H1 (cell line): Measurements from ENCODE around the gene ATP2B3. TPM values are rescaled to one million over a fixed set of nuclear protein-coding genes. Genes with fewer than 3 reads are reported as not detected.

Experiments
- CTCF ChIA-PET: fragments of 300-600 bp; sonication (Branson Sonifier 250); formaldehyde crosslinking; loops from one replicate; lab custom pipeline; 2021; ENCODE audit not compliant: partially characterized antibody; lab: Charles Lee
- POLR2A ChIA-PET: fragments of 300-600 bp; sonication (Branson Sonifier 250); formaldehyde crosslinking; loops from one replicate; lab custom pipeline; 2021; ENCODE audit warnings: inconsistent platforms; ENCODE audit not compliant: partially characterized antibody; lab: Charles Lee
- DNase-seq, 2 experiments: peaks; one replicate each; pipeline versions ENCODE4 v3.0.0 to v3.0.0-alpha.2; 2010 to 2022; ENCODE audit warnings: low spot score in 2 of 2, low read depth in 1 of 2, mixed read lengths in 1 of 2
- FAIRE-seq: peaks from 2 replicates; lab custom pipeline; 2011; peaks lifted over from hg19 to GRCh38; lab: Jason Lieb, UNC
- H2AFZ ChIP-seq: 2 replicates; pipeline ENCODE4 v1.8.1; 2012; ENCODE audit warnings: low read length, inconsistent platforms
- H2AK5ac ChIP-seq: 2 replicates; pipeline ENCODE4 v1.6.1; 2013; ENCODE audit warnings: low read depth, low read length
- H2BK120ac ChIP-seq: replicated peaks from 2 replicates; pipeline ENCODE3; 2013; ENCODE audit warnings: low read depth, low read length, inconsistent platforms
- H2BK12ac ChIP-seq: 2 replicates; pipeline ENCODE4 v1.6.1; 2013; ENCODE audit warnings: low read depth, low read length
- H2BK15ac ChIP-seq: 2 replicates; pipeline ENCODE4 v1.6.1; 2013; ENCODE audit warnings: low read length
- H2BK20ac ChIP-seq: 2 replicates; pipeline ENCODE4 v1.6.1; 2013; ENCODE audit warnings: low read length
- H2BK5ac ChIP-seq: 2 replicates; pipeline ENCODE4 v1.6.1; 2013; ENCODE audit warnings: low read depth, low read length
- H3K14ac ChIP-seq: 2 replicates; pipeline ENCODE4 v1.6.1; 2013; ENCODE audit warnings: inconsistent platforms; ENCODE audit not compliant: insufficient read length
- H3K18ac ChIP-seq: 2 replicates; pipeline ENCODE4 v1.6.1; 2013; ENCODE audit warnings: low read length; ENCODE audit errors: extremely low read depth
- H3K23ac ChIP-seq: 2 replicates; pipeline ENCODE4 v1.6.1; 2013; ENCODE audit warnings: inconsistent platforms; ENCODE audit not compliant: insufficient read length
- H3K23me2 ChIP-seq: 2 replicates; pipeline ENCODE4 v1.6.1; 2013; ENCODE audit warnings: low read depth, low read length
- H3K27ac ChIP-seq: 2 replicates; pipeline ENCODE4 v1.6.1; 2011; ENCODE audit warnings: low read depth, low read length, inconsistent platforms
- H3K27me3 ChIP-seq, 4 experiments: replicated peaks in 1 of 4; 1 replicate in 1 of 4; 2 replicates in 3 of 4; pipeline versions ENCODE4 v1.6.1 to v1.8.1; 2011 to 2013; ENCODE audit warnings: low read length in 3 of 4, mild to moderate bottlenecking in 3 of 4, inconsistent platforms in 2 of 4, mixed read lengths in 2 of 4, moderate library complexity in 1 of 4; ENCODE audit not compliant: control insufficient read depth in 3 of 4, insufficient read depth in 3 of 4; ENCODE audit errors: extremely low read depth in 1 of 4
- H3K36me3 ChIP-seq, 4 experiments: 2 replicates each; pipeline versions ENCODE4 v1.6.1 to v1.8.1; 2011 to 2013; ENCODE audit warnings: mild to moderate bottlenecking in 4 of 4, low read length in 3 of 4, moderate library complexity in 2 of 4, control low read depth in 1 of 4, inconsistent platforms in 1 of 4; ENCODE audit not compliant: insufficient read depth in 4 of 4, control insufficient read depth in 2 of 4
- H3K4ac ChIP-seq: replicated peaks from 2 replicates; pipeline ENCODE3; 2013; ENCODE audit warnings: low read length, low read depth, mixed read lengths, inconsistent platforms; ENCODE audit not compliant: insufficient read length
- H3K4me1 ChIP-seq, 4 experiments: replicated peaks in 1 of 4; 1 replicate in 1 of 4; 2 replicates in 3 of 4; pipeline versions ENCODE4 v1.6.1 to v1.8.1; 2011 to 2013; ENCODE audit warnings: low read length in 3 of 4, inconsistent platforms in 2 of 4, mixed read lengths in 1 of 4; ENCODE audit not compliant: insufficient read depth in 4 of 4, control insufficient read depth in 3 of 4
- H3K4me2 ChIP-seq, 2 experiments: 2 replicates each; pipeline versions ENCODE4 v1.6.1 to v1.8.1; 2011 to 2013; ENCODE audit warnings: low read depth in 2 of 2, low read length in 2 of 2, control low read depth in 1 of 2, inconsistent platforms in 1 of 2, mild to moderate bottlenecking in 1 of 2; ENCODE audit not compliant: insufficient read depth in 1 of 2
- H3K4me3 ChIP-seq, 4 experiments: fragments of 200-600, 300-600 bp in 1 of 4; sonication (generic), shearing (Covaris generic), sonication (Bioruptor Twin) in 1 of 4; 2 replicates each; pipeline versions ENCODE4 v1.5.1 to v1.8.1; 2011 to 2016; ENCODE audit warnings: low read length in 4 of 4, low read depth in 3 of 4, control low read depth in 2 of 4, inconsistent platforms in 2 of 4, mild to moderate bottlenecking in 2 of 4, mixed read lengths in 1 of 4, moderate library complexity in 1 of 4; ENCODE audit not compliant: insufficient read depth in 2 of 4; ENCODE audit errors: extremely low read depth in 1 of 4
- H3K56ac ChIP-seq: replicated peaks from 2 replicates; pipeline ENCODE3; 2013; ENCODE audit warnings: low read depth, mild to moderate bottlenecking, mixed read lengths, low read length, inconsistent platforms; ENCODE audit not compliant: insufficient read length
- H3K79me1 ChIP-seq: 2 replicates; pipeline ENCODE4 v1.6.1; 2013; ENCODE audit warnings: low read depth, low read length, control low read depth
- H3K79me2 ChIP-seq, 2 experiments: 2 replicates each; pipeline versions ENCODE4 v1.6.1 to v1.8.1; 2012 to 2013; ENCODE audit warnings: low read length in 2 of 2, mild to moderate bottlenecking in 2 of 2, inconsistent platforms in 1 of 2; ENCODE audit not compliant: insufficient read depth in 2 of 2, control insufficient read depth in 1 of 2
- H3K9ac ChIP-seq, 4 experiments: replicated peaks in 1 of 4; 1 replicate in 1 of 4; 2 replicates in 3 of 4; pipeline versions ENCODE4 v1.6.1 to v1.8.1; 2011 to 2013; ENCODE audit warnings: low read depth in 3 of 4, low read length in 3 of 4, control low read depth in 2 of 4, mild to moderate bottlenecking in 2 of 4, moderate library complexity in 2 of 4, inconsistent platforms in 1 of 4; ENCODE audit errors: extremely low read depth in 1 of 4
- H3K9me3 ChIP-seq, 2 experiments: 2 replicates each; pipeline versions ENCODE4 v1.6.1 to v1.8.1; 2012 to 2013; ENCODE audit warnings: mild to moderate bottlenecking in 2 of 2, moderate library complexity in 2 of 2, control low read depth in 1 of 2, inconsistent platforms in 1 of 2, low read depth in 1 of 2, low read length in 1 of 2, mixed read lengths in 1 of 2; ENCODE audit not compliant: insufficient read depth in 2 of 2
- H4K20me1 ChIP-seq, 2 experiments: replicated peaks in 1 of 2; 2 replicates each; pipeline versions ENCODE3 to v1.8.1; 2011 to 2013; ENCODE audit warnings: inconsistent platforms in 2 of 2, low read length in 2 of 2, mild to moderate bottlenecking in 1 of 2; ENCODE audit not compliant: insufficient read depth in 2 of 2, control insufficient read depth in 1 of 2
- H4K5ac ChIP-seq: 2 replicates; pipeline ENCODE4 v1.6.1; 2013; ENCODE audit warnings: low read length, low read depth, mixed read lengths, inconsistent platforms; ENCODE audit not compliant: insufficient read length
- H4K8ac ChIP-seq: 2 replicates; pipeline ENCODE4 v1.8.0; 2013; ENCODE audit warnings: mild to moderate bottlenecking, moderate library complexity, low read length, inconsistent platforms; ENCODE audit not compliant: insufficient read depth; ENCODE audit errors: extremely low read depth
- H4K91ac ChIP-seq: replicated peaks from 2 replicates; pipeline ENCODE3; 2013; ENCODE audit warnings: low read length, mixed read lengths, inconsistent platforms; ENCODE audit not compliant: insufficient read length
- SP1 ChIP-seq: IDR thresholded peaks from 2 replicates; pipeline ENCODE4 v1.6.1; 2011; ENCODE audit warnings: low read depth, low read length
- SRF ChIP-seq: IDR thresholded peaks from 2 replicates; pipeline ENCODE4 v1.6.1; 2011; ENCODE audit warnings: mild to moderate bottlenecking, low read depth, low read length, moderate library complexity
- WGBS, 2 experiments: shearing (Covaris generic) in 1 of 2; methylation state at CpG; one replicate each; pipeline versions ENCODE4 v1.1.6 to v1.1.7; 2013 to 2015; ENCODE audit warnings: low lambda C conversion rate in 2 of 2, mixed read lengths in 2 of 2, inconsistent platforms in 1 of 2, low coverage in 1 of 2, missing lambda C conversion rate in 1 of 2; ENCODE audit not compliant: insufficient replicate concordance in 2 of 2, insufficient coverage in 1 of 2, insufficient read length in 1 of 2; ENCODE audit errors: extremely low coverage in 1 of 2, missing lambda C conversion rate in 1 of 2; 5-methylcytosine and 5-hydroxymethylcytosine counted together
- polyA plus RNA-seq, 7 experiments: library from polyadenylated mRNA; depleted of rRNA in 3 of 7; stranded (reverse) in 5 of 7; unstranded in 2 of 7; fragments of >200 nt in 5 of 7; fragments of 200-250 nt in 2 of 7; gene quantifications; 1 replicate in 5 of 7; 2 replicates in 1 of 7; 4 replicates in 1 of 7; pipeline versions ENCODE4 v1.2.1 to v1.2.3, GENCODE V29; 2011 to 2013; ENCODE audit warnings: missing spikeins in 2 of 7, mixed read lengths in 2 of 7
- total RNA-seq: library from RNA; stranded (reverse); fragmentation: NEBNext Ultra II Directional; extraction: Animal tissue kit (Norgen Biotek cat#: 25700); gene quantifications from 2 replicates; pipeline ENCODE4 v1.2.1, GENCODE V29; 2021

ATP2B3 gene
- total and polyA plus RNA-seq, 2 of the 8 experiments (the other 6 are each of a cell fraction or from before 2014, with no cell fraction given) = 0.14 to 0.19 TPM

DNA sequence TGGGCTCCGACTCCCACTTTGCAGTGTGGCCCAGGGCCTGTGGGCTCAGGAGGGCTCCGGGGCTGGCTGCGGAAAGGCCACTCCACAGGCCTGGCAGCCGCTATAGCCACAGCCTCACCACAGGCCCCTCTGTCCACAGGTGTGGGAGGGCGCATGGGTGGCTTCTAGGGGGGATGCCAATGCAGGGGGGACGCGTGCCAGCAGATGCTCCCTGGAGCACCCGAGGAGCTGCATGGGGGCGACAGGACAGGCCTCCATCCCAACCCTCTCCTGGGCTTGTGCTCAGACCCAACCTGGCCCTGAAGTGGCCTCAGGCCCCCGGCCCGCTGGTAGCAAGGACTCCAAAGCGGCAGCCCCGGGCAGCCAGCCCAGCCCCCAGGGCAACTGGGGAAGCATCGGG is 14.6 kb upstream of the ATP2B3 start:
- Histone ChIP-seq H3K9me3 (no peaks in the 10 kb centered on the region), H3K23me2 (peaks cover 2% of the 10 kb centered on the region; the same call in 1 of the 2 replicates), H3K4me2 (no peak overlapping the region), H2BK15ac (no peak overlapping the region), H2BK12ac (no peak overlapping the region), H3K27ac (no peak overlapping the region), H2AFZ (no peak overlapping the region), H3K56ac (no peak overlapping the region), H2AK5ac (no peak overlapping the region), H3K27me3 (no peaks in the 10 kb centered on the region), H3K9ac (no peak overlapping the region), H4K5ac (no peak overlapping the region), H3K36me3 (no peaks in the 10 kb centered on the region), H3K23ac (no peak overlapping the region), H4K8ac (no peak overlapping the region), H2BK5ac (no peak overlapping the region), H3K79me1 (no peaks in the 10 kb centered on the region), H3K4me3 (no peak overlapping the region), H2BK20ac (no peak overlapping the region), H3K18ac (no peak overlapping the region), H4K91ac (no peak overlapping the region), H3K14ac (no peak overlapping the region), H3K79me2 (no peaks in the 10 kb centered on the region), H2BK120ac (no peak overlapping the region), H3K4ac (no peak overlapping the region), H3K4me1 (peaks cover 0 to 1% (median 0%) of the 10 kb centered on the region in 4 experiments; a peak in 2 of 7 replicates), H4K20me1 (peaks cover 0 to 4% of the 10 kb centered on the region in 2 experiments)
- DNase-seq (no peak), FAIRE-seq (no peak)
- 93% methylated on average over 8 of the region's 14 CpGs; no CpG with 5 or more reads in 1 of the 2 experiments for WGBS, 2 experiments
- POLR2A ChIA-PET = interaction anchor here (0.9 kb wide), 1 partner anchor 23 kb away, joined by 3 read pairs; no protein-coding TSS in a partner anchor
- CTCF ChIA-PET = no interaction called here
- TF ChIP-seq SRF = no peak
- TF ChIP-seq SP1 = no peak
